Astrocyte (in vitro differentiated cells and primary cell): ENCODE data around the gene TMCC1.

Source experiments
- CTCF ChIP-seq: IDR thresholded peaks from 2 replicates; pipeline ENCODE4 v1.5.1; 2011; ENCODE audit warnings: low read depth, mild to moderate bottlenecking, inconsistent platforms, low read length, moderate library complexity; ENCODE audit not compliant: insufficient read depth
- EZH2 ChIP-seq: IDR thresholded peaks from 2 replicates; pipeline ENCODE4 v1.6.1; 2012; ENCODE audit warnings: mild to moderate bottlenecking, low read length, inconsistent platforms; ENCODE audit not compliant: insufficient read depth

- TF ChIP-seq CTCF: no peak
- no peak for TF ChIP-seq EZH2
Observed at GRCh38 chr3:129741794-129742193, 151.7 kb downstream of the TMCC1 start.
